Uterus (tissue), 2 donors: ENCODE results near the gene DAB2IP.

ENCODE experiments used
- CTCF ChIP-seq, 4 experiments: fragments of 200-600 bp in 2 of 4; fragments of 450-650 bp in 2 of 4; sonication (generic) in 2 of 4; IDR thresholded peaks; one replicate each; pipeline ENCODE4 v1.5.1; 2016 to 2019; ENCODE audit warnings: antibody characterized with exemption in 4 of 4, mild to moderate bottlenecking in 2 of 4, moderate library complexity in 1 of 4
- POLR2A ChIP-seq, 2 donors: fragments of 450-650 bp; IDR thresholded peaks; one replicate each; pipeline ENCODE4 v1.6.1; 2016; ENCODE audit warnings: antibody characterized with exemption in 2 of 2, mild to moderate bottlenecking in 1 of 2, moderate library complexity in 1 of 2

DNA sequence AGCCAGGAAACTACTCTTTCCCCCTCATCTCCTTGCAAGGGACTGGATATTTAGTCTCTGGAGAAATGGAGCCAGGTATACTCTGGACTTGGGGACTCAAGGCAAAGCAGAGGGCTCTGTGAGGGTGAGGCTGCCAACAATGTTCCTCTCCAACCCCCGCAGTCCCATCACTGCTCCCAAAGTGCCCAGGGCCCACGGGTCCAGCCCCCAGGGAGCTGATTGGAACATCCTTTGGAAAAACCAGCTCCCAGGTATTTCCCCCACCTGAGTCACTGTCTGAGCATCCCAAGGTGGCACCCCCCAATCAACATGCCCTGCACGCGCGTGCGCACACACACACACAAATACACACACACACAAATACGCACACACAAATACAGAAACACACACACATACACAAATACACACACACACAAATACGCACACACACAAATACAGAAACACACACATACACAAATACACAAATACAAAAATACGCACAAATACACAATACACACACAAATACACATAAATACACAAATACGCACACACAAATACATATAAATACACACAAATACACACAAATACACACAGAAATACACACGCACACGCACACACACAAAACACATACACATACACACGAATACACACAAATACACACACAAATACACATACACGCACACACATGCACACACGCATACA, 137.4 kb downstream of the DAB2IP start:
- TF ChIP-seq CTCF (IDR thresholded peaks at IDR 0.05), result no peak
- no peak for TF ChIP-seq POLR2A (IDR thresholded peaks at IDR 0.05)
